Suppressor macrophage treated with lipopolysaccharide for 4 hours (primary cell): Measurements from ENCODE around the gene CBR4.

Source experiments
- DNase-seq: peaks from one replicate; pipeline ENCODE4 v3.0.0-alpha.2; 2020

Gene CBR4

DNA sequence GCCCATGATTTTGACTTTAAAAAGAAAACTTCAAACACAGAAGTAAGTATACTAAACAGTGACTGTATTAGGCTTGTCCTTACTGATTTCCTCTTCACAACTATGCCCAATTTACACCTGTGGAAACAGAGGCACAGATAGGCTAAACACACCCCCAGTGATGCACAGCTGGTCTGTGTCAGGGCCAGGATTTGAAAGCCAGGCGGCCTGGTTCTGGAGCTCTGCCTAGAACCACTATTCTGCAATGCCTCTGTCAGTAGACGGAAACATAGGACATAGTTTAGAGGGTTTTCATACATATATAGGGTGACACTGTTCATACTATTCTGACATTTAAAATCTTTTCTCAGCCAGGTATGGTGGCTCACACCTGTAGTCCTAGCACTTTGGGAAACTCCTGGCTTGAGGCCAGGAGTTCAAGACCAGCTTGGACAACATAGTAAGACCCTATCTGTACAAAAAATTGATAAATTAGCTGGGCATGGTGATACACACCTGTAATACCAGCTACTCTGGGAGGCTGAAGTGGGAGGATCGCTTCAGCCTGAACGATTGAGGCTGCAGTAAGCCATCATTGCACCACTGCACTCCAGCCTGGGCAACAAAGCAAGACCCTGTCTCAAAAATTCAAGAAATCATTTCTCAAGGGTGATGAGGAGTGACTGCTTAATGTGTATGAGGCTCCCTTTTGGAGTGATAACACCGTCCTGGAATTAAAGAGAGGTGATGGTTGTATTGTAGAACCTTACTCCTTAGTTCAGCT lies 23.0 kb upstream of the CBR4 start:
- DNase-seq: no peak

DNA sequence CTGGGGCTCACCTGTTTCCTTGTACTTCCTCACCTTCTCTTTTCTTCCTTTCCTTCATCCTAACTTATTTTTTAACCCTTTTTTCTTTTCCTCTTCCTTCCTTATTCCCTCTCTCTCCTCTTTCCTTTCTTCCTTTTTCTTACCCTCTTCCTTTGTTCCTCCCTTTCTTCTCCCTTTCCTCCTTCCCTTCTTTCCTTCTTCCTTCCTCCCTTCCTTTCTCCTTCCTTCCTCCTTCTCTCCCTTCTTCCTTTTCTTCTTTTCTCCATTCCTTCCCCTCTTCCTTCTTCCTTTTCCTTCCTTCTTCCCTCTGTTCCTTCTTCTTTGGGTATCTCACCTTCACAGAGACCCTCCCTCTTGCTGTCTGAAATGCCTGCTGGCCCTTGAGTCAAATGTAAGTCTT lies 22.1 kb upstream of the CBR4 start:
- no peak for DNase-seq

DNA sequence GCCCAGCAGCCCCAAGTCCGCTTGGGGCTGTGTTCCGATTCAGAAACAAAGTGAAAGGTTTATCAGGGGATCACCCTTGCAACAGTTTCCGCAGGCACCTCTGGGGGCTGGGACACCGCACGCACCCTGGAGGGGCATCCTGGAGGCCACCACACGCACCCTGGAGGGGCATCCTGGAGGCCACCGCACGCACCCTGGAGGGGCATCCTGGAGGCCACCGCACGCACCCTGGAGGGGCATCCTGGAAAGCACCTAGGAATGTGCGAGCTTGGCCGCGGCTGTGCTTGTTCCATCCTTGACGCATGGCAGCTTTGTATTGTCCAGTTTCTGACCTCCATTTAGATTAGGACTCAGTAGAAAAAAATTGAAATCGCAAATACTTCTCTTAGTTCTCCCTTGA lies 21.3 kb upstream of the CBR4 start:
- no peak for DNase-seq

DNA sequence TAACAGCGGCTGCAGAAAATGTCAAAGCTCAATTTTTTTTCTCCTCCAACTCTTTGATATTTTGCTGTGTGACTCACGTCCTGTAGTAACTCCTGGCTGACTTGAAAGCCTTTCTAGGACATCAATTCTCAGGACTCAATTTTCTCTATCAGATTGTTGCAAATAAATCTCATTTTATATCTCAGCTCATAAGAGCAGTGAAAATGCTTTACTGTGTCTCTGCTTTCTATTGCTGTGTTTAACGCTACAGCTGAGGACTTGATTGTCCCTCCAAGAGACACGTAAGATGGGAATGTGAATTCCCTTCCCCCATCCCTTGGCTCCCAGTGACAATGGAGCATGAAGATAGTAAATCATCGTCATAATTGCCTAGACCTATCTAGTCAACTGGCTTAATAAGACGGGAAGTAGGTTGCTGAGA lies 20.5 kb upstream of the CBR4 start:
- DNase-seq: no peak

DNA sequence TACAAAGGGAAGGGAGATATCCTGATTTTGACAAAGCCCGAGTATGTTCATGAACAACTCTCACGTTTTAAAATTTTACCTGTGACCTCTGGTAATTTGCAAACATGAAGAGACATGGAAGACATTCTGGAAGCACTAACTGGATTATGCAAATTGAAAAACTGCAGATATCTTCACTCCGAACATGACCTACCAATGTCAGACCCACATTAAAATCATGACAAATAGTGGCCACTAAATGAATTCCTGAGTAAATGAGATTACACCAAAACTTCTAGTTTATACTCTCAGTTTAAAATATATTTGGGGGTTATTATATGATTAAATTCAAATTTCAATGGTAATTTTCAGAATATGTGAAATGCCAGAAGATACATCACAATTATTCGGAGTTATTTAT lies 19.9 kb upstream of the CBR4 start:
- no peak for DNase-seq

DNA sequence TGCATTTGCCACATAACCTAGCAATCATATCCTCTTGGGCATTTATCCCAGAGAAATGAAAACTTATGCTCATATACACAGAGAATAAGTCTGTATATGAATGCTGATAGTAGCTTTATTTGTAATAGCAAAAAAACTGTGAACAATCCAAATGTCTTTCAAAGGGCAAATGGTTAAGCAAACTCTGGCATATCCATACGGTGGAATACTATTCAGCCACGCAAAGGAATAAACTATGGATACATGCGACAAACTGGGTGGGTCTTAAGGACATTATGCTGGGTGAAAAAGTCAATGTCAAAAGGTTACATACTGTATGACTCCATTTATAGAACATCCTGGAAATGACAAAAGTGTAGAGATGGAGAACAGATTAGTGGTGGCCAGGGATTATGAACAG lies 17.6 kb upstream of the CBR4 start:
- no peak for DNase-seq

DNA sequence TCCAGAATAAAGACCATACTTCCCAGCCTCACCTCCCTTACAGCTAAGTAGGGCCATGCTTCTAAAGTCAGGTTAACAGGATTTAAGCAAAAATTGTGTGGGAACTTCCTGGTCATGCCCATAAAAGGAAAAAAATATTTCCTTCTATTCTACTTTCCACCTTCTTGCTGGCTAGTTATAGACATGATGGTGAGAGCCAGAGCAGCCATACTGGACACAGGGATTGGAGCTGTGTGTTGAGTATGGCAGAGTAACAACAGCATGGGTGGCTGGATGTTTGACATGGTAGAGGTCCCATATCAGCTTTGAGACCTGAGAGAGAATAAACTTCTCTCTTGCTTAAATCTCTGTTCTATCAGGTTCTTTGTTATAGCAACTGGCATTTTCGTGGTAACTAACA lies 15.1 kb upstream of the CBR4 start:
- no peak for DNase-seq

DNA sequence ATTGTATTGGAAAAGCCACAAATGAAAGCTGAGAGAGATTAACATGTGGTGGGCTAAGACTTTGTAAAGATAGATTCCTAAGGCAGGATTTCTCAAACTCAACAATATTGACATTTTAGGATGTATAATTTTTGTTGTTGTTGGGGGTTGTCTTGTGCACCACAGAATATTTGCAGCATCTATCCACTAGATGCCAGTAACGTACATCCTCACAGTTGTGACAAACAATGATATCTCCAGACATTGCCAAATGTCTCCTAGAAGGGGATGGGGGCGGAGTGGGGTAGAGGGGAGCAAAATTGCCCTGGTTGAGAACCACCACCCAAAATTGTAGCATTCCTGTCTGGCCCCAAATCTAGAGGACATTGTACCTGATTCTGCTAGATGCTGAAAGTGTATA lies 14.7 kb upstream of the CBR4 start:
- peak; percentile 32 for DNase-seq

DNA sequence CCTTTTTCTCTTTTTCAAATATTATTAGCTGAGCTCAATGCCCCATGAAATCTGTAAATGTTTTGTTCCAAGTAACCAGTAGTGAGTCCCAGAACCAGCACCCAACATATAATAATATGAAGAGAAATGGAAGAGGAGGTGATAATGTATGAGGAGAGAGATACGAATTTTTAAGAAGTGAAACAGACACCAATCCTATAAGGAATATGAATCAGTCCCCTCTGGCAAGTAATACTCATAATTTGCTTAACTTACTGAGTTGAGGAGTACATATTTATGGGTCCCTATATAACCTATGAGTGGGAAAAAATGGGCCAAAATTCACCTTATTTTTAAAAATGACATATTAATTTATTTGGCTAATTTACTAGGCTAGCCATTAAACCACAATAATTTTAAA lies 8.4 kb upstream of the CBR4 start:
- no peak for DNase-seq

DNA sequence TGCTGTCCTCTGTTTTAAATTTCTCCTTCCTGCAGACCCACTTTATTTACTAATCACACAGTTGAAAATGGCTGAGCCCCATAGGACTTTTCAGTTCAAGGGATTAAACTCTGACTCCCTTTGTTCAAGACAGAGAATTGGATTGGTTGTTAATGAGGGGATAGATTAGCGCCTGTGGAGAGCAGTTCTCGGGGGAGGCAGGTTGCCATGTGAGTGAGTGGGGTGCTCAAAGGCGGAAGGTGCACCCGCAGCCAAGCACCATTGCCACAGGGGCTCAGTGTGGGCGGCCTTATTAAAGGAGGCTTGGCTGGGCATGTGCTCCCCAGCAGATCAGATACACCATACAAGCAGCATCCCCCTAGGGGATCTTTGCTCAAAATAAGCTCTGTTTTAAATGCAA lies 7.9 kb upstream of the CBR4 start:
- DNase-seq: no peak

DNA sequence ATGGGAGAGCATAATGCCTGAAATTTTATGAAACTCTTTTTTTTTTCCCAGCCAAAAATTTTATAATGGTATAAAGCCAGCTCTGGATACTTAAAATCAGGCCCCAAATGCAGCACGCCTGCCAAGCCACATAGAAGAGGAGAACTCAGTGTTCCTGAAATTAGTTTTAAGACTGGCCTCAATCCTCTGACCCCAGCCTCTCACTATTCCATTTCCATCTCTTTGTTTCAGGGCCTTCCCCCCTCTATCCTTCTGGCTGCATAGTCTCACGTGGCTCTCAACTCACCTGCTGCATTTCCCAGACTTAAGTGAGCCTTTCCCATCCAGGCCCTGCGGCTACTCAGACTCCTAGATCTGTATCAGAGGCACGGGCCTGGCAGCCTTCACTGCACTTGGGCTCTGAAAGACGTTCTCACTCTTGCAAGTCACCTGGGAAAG lies 5.2 kb upstream of the CBR4 start:
- DNase-seq: no peak

DNA sequence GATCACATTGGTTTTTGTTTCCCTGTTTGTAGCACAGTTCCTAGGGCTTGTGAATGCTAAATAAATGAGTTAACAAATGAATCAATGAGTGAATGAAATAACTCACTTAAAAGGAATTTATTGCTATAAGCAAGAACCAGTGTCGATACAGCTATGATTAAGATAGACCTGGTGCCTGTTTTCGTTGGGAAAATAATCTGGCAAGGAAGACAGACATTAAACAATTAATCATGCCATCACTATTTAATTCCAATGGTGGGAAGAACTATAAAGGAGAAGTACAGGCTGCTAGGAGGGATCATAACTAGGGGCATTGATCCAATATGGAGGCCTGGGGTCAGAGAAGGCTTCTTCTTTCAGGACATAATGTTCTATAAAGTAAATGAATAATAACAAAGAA lies 4.5 kb upstream of the CBR4 start:
- DNase-seq: no peak

DNA sequence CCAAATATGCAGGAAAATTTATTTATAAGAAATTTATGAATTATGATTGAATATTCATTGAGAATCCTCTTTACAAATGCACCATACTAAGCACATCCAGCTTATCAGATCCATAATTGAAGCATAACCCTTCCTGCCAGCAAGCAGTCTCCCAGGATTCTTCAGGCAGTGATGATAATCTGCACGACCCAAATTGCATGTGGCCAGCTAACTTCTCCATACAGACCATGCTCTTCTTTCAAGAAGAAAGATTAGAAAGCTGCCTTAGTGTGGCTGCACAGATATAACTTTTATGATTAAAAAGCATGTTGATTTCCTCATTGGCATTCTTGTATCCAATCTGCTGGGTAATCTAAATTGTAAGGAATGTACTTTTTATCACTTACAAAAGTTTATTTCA lies 3.3 kb upstream of the CBR4 start:
- no peak for DNase-seq

DNA sequence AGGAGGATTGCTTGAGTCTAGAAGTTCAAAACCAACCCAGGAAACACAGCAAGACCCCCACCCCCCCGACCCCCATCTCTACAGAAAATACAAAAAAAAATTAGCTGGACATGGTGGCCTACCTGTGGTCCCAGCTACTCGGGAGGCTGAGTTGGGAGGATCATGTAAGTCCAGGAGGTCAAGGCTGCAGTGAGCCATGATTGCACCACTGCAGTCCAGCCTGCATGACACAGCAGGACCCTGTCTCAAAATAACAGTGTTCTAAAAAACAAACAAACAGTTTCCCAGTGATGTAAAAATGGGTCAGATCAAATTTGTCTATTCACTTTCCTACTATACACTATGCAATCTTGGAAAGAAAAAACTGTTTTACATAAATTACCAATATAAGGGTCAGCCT lies 2.0 kb upstream of the CBR4 start:
- no peak for DNase-seq

DNA sequence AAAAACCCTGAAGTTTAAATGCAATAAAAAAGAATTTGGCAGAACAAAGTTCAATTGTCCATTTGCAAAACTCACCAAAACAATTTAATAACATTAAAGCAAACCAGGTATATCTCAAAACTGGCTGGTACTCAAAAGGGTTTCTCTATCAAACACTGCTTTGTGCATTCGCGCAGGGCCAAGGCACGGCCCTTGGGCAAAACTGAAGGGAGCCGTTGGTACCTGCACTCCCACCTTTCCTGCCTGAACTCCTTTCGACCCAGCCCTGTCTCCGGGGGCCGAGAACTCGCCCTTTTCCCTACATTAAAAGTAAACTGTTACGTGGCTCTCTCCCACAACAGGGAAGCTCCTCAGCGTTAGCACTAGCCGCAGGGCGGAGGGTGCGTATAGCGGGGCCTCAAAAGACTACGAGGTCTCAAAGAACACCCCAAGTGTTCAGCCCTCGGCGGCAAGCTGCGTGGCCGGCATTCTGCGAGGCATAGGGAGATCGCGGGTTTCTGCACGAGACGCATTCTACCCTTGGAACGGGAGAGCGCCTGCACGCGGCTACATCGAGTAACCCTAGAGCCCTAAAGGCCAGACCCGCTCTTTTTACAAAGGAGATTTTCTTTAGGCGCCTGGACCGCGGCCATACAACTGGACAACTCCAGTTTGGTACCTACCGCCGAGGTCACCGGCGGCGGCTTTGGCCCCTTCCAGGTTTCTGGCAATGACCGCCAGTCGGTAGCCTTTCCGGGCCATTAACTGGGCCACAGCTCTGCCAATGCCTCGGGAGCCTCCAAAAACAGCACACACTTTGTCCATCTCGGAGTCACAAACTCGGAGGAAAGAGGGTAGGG lies 550 bp downstream of the CBR4 start:
- peak; percentile 63 for DNase-seq

DNA sequence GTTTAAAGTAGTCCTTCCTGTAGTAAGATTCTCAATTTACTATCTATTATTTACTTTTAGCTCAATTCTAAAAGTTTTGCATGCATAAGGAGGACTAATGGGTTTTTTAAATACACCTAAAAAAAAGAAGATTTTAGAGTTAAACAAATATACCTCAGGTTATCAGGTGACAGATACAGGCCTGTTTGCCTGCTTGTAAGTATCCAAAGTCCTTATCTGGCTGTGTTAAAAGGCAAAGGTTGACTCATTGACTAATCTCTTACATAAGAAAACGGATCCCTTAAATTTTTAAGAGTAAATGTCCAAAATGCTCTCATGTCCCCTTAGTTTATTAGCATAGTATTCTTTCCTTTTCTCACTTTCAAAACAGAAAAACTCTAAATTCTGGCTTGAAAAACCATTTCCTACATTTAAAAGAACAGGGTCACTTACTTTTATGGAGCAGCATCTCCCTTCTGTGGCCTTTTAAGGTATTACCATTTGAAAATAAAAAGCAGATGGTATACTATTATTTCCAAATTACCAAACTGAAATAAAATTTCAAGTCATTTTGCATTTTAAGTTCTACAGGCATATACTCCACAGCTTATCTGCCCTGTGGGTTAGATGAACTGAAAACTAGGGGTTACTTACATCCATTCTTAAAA lies 4.5 kb downstream of the CBR4 start:
- DNase-seq: no peak

DNA sequence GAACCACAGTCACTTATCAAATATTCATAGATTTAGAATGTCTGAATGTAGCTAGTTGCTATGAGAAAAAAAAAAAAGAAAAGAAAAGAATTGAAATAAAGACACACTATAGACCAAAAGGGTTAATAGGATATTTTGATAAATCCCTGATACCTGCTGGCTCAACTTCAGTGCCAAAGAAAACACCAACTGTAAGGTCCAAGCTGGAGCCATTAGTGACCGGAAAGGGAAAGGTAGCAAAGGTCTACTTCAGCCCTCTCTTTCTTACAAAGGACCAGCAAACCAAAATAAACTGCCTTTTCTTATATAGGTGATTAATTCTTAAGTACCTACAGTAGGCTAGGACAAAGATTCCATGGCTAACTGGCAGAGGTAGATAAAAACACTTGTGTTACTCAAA lies 9.7 kb downstream of the CBR4 start:
- no peak for DNase-seq

DNA sequence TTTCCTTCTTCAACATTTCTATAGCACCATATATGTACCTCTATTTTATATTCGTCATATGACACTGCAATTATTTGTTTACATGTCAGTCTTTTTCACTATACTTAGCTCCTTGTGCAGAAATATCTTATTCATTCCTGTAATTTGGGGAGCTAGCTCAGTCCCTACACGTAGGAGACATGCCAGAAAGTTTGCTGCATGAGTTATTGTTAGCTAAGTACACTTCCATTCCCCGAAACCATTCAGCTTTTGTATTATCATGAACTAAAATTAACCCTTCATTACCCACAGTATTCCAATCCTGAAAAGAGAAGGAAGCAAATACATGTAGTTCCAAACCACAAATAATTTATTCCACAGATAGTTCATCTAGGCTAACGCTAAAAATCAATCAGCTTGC lies 10.2 kb downstream of the CBR4 start:
- no peak for DNase-seq

DNA sequence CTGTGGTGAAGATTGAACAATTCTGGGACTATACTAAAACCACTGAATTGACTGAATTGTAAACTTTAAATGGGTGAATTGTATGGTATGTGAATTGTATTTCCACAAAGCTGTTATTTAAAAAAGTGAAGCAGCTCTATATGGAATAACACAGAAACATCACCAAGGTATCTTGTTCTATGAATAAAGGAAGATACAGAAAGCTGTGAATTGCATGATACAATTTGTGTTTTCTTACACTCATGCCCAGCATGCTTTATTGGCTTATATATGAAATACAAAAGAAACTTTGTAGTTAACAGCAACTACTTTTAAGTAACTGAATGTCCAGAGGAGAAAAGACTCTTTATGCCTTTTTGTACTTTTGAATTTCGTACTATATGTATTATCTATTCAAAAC lies 11.5 kb downstream of the CBR4 start:
- no peak for DNase-seq

DNA sequence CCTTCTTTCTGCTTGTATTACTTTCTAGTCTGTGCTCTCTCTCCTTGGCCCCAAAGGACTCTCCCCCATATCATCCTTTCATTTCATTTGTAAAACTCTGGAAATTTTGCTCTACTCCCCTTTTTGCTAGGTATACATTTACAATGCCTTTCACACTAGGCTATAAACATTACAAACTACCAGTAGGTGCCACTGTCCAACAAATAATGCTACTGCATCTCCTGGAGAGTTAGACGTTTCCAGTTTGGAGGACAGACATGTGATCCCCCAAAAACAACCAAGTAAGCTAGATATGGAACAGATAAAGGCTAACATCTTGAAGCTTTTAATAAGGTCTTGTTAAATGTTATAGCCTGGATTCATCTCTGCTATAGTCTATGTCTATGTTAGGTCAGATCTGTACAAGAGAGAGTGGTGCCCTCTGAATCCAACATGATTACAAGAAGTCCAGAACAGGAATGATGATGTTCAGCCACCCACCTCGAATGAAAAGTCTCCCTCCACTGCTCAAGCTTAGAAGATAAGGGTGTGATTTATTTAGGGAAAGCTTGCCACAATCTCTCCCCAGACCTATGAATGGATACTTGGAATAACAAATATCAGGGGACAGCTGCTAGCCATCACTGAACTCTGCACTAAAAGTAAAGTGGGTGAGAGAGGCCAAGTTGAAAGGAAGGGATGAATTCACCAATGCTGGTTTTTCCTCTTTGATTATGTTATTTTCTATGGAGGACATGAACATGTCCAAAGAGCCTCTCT lies 14.3 kb downstream of the CBR4 start:
- DNase-seq: peak; percentile 12

DNA sequence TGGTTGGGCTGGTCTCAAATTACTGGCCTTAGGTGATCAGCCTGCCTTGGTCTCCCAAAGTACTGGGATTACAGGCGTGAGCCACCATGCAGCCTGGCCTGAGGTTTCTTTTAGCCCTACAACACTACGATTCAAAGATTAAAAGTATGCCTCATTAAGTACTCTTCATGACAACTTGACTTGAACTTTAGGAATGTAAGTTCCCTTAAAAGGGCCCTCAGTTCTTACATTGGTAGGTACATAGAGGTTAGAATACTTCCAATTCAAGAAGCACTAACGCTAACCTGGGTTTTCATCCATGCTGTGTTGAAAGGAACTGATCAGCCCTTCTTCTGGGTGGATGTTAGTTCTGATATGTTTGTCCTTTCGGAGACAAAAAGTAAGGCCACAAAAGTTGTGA lies 15.1 kb downstream of the CBR4 start:
- DNase-seq: no peak

DNA sequence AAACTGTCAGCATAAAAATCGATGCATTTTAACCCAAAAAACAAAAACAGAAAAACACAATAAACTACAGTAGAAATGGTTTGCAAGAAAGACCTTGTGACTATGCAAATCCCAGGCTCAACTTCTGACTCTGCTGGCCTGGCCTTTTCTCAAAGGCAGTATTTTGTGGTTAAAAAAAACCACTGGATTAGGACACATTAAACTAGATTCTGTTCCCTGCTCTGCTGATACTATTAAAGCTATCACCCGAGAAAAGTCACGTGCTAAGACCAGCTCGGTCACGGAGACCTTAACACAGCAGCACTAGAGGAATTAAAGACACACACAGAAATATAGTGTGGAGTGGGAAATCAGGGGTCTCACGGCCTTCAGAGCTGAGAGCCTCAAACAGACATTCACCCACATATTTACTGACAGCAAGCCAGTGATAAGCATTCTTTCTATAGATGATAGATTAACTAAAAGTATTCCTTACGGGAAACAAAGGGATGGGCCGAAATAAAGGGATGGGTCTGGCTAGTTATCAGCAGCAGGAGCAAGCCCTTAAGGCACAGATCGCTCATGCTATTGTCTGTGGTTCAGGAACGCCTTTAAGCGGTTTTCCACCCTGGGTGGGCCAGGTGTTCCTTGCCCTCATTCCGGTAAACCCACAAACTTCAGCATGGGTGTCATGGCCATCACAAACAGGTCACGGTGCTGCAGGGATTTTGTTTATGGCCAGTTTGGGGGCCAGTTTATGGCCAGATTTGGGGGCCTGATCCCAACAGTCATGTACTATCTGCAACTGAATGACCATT lies 16.1 kb downstream of the CBR4 start:
- DNase-seq: peak; percentile 80
